ENCODE measurements around the gene TKTL2.
"Not testable (repeated sequence)": the region's sequence is repeated elsewhere in the genome, so short reads cannot be mapped to it uniquely, and the experiment has no call there.

The TKTL2 gene

GRCh38 chr4:163473576-163473975 lies at the start of gene TKTL2:
Gene TKTL2, minus strand, starts transcription at chr4:163473754. Its CDS starts 20 bp downstream, at chr4:163473734.
- no peak for DNase-seq

GRCh38 chr4:163515198-163515597 lies 41.6 kb upstream of the TKTL2 start:
- no peak for DNase-seq

GRCh38 chr4:163505374-163505773 lies 31.8 kb upstream of the TKTL2 start:
- no peak for DNase-seq

GRCh38 chr4:163500586-163500985 lies 27.0 kb upstream of the TKTL2 start:
- no peak for DNase-seq

GRCh38 chr4:163495900-163496299 lies 22.3 kb upstream of the TKTL2 start:
- DNase-seq = peak; percentile 1

- DNase-seq = peak; percentile 69
These were observed 21.0 kb upstream of the TKTL2 start, which contains the start of gene TMA16 for GRCh38 chr4:163494360-163495241. Gene TMA16, plus strand, starts transcription at chr4:163494690. Its CDS starts 112 bp downstream, at chr4:163494802.

GRCh38 chr4:163493643-163494359 lies 20.2 kb upstream of the TKTL2 start:
- no peak for DNase-seq

GRCh38 chr4:163492951-163493504 lies 19.5 kb upstream of the TKTL2 start:
- DNase-seq = no peak

- no peak for DNase-seq
These were observed 16.4 kb upstream of the TKTL2 start for GRCh38 chr4:163489929-163490328.

- no peak for DNase-seq
These were observed 12.8 kb upstream of the TKTL2 start for GRCh38 chr4:163486321-163486720.

GRCh38 chr4:163485589-163485988 lies 12.0 kb upstream of the TKTL2 start:
- no peak for DNase-seq

- no peak for DNase-seq
These were observed 11.4 kb upstream of the TKTL2 start for GRCh38 chr4:163484906-163485305.

GRCh38 chr4:163482190-163482589 lies 8.6 kb upstream of the TKTL2 start:
- DNase-seq = no peak

GRCh38 chr4:163476761-163477438 lies 3.3 kb upstream of the TKTL2 start:
- no peak for DNase-seq

GRCh38 chr4:163474027-163474426 lies 473 bp upstream of the TKTL2 start:
- DNase-seq = no peak

- DNase-seq = no peak
These were observed 424 bp downstream of the TKTL2 start for GRCh38 chr4:163473130-163473529.

- no peak for DNase-seq
These were observed 3.2 kb downstream of the TKTL2 start for GRCh38 chr4:163470391-163470790.

- no peak for DNase-seq
These were observed 6.3 kb downstream of the TKTL2 start for GRCh38 chr4:163467082-163467770.

- no peak for DNase-seq
These were observed 11.0 kb downstream of the TKTL2 start for GRCh38 chr4:163462556-163462955.

GRCh38 chr4:163448540-163449203 lies 24.9 kb downstream of the TKTL2 start:
- no peak for DNase-seq

- DNase-seq = no peak
These were observed 26.1 kb downstream of the TKTL2 start for GRCh38 chr4:163447481-163447880.

- not testable (repeated sequence) for DNase-seq
These were observed 26.5 kb downstream of the TKTL2 start for GRCh38 chr4:163447023-163447422.

Measured in NCI-H2081 treated with DMSO at 0.1 percent for 48 hours (cell line).